Measurements from ENCODE around the gene CCT6B. TPM values are rescaled to one million over a fixed set of nuclear protein-coding genes. Genes with fewer than 3 reads are reported as not detected.
"Not testable (repeated sequence)": the region's sequence is repeated elsewhere in the genome, so short reads cannot be mapped to it uniquely, and the experiment has no call there.

CCT6B gene
- total RNA-seq, 1 donor from 2014 or later = 1.1 TPM

DNA sequence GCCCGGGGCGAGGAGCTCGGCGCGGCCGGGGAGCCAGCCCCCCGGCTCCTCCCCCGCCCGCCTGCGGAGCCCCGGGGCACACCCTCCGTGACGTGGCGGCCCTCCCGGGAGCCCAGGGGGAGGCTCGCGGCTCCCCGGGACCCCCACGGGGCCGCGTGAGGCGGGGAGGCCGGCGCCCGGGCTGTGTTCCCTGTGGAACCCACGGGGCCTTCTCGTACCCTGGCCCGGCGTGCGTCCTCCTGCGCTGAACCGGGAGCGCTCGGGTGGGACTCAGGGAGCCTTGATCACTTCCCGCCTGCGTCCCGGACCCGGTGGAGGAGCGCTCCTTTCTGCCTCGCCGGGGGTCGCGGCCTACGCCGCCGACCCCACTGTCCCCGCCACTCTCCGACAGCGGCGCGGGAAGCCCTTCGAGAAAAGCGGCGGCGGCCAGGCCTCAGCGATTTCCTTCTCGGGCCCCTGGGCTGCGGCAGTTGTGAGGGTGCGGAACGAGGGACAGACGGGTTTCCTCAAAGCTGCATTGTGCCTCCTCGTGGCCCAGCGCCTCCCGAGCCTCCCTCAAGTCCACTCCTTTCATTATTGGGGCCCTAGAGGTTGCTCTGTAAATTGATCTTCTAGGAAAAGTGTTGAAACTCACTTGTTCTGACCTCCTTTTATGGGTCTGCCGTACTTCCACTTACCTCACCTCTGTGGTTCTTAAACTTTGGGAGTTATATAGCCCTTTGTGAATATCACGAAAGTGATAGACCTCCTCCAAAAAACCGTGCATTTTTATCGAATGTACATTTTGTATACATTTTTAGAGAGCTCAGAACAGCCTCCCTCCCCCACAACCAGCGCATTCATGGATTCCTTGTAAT, 19.6 kb upstream of the CCT6B start:
- intact Hi-C loops (cut with micrococcal nuclease) = loop anchor here (1.0 to 5.0 kb wide), 13 partner anchors 17 to 828 kb away; partner anchors contain the start of genes CCT6B, PEX12, RAD51D and RFFL

DNA sequence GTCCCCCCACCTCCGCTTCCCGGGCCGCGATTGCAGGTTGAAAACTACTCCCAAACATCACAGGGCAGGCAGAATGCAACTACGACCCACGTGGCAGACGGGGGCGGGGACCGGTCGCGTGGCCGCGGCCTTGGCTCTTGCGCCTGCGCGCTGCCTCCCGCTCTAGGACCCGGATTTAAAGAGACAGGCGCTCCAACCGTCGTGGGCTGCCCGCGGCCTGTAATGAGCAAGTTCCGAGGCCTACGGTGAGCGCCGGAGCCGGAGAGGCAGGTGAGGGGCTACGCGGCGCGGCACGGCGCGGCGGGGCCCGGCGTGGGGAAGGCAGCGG, 19.1 kb upstream of the CCT6B start, which contains the start of gene LIG3:
LIG3 (plus strand) TSS at position 160 of the 328 bp plus-strand sequence. CDS start 2,494 bp downstream, outside the sequence.
- intact Hi-C loops (cut with micrococcal nuclease) = loop anchor here (1.0 to 5.0 kb wide), 7 partner anchors 42 to 828 kb away; partner anchors contain the start of genes PEX12, SLFN12L and TAF15

DNA sequence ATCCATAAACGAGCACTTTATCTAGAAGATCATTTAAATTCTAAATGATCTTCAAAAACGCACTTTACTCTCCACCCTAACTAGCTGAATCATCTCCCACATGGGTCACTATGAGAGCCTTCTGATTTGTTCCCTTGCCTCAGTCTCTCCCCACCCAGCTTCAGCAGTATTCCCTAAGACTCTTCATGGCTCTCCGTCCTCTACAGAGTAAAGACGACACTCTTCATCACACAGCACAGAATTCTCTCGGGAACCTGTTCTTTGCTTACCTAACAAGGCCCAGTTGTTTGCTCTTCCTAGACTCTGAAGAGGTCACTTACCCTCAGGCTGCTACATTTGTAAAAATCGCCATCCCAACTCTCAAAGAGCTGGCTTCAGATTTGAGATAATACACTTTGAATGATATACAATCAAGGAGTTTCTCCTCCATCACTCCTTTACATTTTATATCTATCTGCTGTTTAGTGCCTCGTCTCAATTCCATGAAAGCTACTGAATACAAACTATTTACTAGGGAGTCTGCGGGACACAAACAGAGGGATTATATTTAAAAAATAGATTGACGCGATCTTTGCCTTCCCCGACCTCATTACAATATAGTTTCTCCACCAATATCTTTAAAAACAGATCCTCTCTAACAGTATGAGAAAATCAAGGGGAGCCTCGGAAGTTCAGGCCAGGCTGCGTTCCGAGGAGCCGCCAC, 18.5 kb upstream of the CCT6B start:
- intact Hi-C loops (cut with micrococcal nuclease) = loop anchor here (1.0 to 5.0 kb wide), 7 partner anchors 42 to 829 kb away; partner anchors contain the start of genes PEX12, SLFN12L and TAF15

DNA sequence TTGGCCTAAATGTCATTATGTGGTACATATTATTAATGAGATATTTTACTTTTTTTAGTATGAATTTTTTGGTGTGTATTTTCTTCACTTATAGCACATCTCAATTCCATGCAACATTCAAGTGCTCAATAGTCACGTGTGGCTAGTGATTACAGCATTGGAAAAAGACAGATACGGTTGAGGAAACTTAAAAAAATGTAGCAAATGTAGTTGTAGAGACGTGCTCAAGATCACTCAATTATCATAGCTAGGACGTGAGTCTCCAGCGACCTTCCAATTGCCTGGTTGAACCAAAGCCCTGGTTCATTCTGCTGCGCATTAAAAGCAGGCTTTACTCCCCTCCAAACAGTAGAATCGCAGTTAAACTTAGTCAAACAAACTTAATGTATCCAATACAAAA, 17.9 kb upstream of the CCT6B start:
- intact Hi-C loops (cut with micrococcal nuclease) = no loop called here

DNA sequence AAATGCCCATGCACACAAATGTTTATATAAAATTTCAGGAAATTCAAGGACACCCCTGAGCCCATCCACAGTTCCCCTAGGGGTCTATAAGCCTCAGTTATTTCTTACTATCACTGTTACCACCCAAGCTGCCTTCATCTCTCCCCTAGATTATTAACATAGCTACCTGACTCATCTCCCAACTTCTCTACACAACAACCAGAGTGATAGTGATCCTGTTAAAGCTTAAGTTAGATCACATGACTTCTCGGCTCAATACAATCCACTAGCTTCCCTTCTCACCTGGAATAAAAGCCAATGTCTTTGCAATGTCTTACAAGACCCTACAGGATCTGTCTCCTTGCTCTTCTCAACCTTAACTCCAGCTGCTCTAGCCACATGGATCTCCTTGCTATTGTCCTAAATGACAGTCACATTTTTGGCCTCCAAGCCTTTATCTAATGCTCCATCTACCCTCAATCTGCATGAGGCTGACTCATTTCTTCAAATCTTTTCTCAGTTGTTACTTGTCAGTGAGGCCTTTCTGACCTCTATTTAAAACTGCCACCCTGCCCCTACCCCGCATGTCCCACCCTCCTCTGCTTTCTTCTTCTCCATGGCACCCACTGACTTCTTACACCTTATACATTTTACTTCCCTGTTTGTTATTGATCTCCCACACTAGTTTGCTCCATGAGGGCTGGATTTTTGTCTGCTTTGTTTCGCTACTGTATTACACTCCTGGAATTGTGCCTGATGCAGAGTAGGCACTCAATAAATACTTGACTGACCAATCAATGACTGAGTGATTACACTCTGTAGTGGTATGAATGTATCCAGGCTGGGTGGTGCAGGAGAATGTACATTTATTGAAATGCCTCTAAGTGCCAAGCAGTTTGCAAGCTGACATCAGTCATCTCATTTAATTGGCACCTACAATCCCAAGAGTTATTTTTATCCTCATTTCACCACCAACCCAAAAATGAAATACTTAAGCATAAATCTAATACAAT, 13.8 kb upstream of the CCT6B start:
- intact Hi-C loops (cut with micrococcal nuclease) = no loop called here

DNA sequence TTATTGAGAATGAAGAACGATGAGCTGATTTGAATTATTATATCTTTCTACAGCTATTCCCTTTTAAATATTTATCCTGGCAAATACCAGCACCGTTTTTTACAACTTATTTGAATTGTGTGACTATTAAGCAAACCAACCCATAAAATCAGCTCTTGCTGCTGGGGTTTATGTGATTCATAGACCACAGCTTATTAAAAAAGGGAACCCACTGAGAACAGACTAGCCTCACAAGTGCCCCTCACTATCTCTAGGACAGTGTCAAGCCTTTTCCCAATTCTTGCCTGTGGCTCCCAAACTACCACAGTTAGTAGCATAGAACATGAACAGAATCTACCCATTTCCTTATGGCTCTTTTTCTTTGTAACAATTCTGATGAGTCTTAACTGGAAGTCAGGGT, 12.9 kb upstream of the CCT6B start:
- intact Hi-C loops (cut with micrococcal nuclease) = no loop called here

DNA sequence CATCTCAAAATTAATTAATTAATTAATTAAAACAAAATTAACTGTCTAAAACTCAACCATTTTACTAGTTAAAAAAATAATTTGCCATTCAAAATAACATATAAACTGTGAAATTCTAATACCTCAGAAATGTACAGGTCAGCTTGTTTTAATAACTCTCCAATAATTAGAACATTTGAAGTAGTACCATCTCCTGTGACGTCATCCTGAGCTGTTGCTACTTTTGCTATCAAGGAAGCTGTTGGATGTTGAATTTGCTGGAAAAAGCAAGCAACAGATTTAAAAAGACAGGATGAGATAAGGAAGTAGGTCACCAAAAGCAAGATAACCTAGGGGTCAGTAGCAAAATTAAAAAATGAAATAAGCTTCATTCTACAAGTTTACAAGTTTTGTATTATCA, 2.8 kb downstream of the CCT6B start:
- intact Hi-C loops (cut with micrococcal nuclease) = no loop called here

DNA sequence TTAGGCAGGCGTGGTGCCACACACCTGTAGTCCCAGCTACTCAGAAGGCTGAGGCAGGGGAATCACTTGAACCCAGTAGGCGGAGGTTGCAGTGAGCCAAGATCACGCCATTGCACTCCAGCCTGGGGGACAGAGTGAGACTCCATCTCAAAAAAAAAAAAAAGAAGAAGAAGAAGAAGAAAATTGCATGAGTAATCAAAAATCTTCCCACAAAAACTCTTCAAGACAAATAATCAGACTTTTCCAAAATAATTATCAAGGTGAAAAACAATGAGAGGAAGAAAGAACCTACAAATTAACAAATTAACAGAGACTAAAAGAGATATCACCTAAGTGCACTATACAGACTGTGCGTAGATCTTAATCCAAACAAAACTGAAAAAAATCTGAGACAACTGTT, 10.5 kb downstream of the CCT6B start:
- intact Hi-C loops (cut with micrococcal nuclease) = not testable (repeated sequence)

DNA sequence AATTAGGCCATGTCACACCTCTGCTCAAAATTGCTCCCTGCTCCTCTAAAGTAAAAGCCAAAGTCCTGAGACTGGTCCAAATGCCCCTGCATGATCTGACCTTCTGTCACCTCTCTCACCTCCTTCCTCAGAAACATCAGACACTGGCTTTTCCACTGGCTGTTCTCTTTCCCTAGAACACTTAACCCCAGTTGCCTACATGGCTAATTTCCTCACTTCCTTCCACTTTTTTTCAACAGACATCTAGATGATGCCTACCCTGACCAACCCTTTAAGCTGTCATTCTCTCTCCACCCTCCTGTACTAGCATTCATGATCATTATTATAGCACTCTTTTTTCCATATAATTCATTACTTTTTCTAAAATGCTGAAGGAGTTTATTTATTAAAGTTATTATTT, 31.0 kb downstream of the CCT6B start:
- intact Hi-C loops (cut with micrococcal nuclease) = no loop called here

DNA sequence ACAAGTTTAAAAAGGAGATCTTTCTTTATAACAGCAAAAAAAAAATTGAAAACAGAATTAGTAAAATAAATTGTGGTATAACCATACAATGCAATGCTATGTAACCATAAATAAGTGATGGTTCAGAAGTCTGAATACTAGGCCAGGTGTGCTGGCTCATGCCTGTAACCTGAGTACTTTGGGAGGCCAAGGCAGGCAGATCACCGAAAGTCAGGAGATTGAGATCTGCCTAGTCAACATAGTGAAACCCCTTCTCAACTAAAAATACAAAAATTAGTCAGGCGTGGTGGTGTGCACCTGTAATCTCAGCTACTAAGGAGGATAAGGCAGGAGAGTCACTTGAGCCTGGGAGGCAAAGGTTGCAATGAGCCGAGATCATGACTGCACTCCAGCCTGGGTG, 34.6 kb downstream of the CCT6B start:
- intact Hi-C loops (cut with micrococcal nuclease) = no loop called here

DNA sequence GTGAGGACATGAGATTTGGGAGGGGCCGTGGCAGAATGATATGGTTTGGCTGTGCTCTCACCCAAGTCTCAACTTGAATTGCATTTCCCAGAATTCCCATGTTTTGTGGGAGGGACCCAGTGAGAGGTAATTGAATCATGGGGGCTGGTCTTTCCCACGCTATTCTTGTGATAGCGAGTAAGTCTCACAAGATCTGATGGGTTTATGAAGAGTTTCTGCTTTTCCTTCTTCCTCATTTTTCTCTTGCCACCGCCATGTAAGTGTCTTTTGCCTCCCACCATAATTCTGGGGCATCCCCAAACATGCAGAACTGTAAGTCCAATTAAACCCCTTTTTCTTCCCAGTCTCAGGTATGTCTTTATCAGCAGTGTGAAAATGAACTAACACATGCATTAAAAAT, 40.6 kb downstream of the CCT6B start:
- intact Hi-C loops (cut with micrococcal nuclease) = no loop called here

DNA sequence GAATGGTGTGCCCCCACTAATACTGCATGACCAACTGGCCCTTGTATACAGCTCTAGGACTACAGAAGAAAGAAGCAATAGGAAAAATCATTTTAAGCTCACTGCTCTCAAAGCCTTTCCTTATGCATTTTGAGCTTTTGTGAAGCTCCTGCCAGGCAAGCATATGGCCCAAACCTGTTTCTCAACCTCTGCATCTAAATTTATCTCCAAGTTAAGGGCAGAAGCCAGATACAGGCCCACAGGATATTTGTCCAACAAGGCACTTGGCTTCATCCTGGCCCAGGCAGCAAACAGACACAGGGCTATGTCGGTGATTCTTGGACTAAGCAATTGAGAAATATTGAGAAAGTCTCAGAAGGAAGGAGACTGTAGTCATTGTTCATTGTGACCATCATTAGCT, 43.9 kb downstream of the CCT6B start:
- intact Hi-C loops (cut with micrococcal nuclease) = no loop called here

DNA sequence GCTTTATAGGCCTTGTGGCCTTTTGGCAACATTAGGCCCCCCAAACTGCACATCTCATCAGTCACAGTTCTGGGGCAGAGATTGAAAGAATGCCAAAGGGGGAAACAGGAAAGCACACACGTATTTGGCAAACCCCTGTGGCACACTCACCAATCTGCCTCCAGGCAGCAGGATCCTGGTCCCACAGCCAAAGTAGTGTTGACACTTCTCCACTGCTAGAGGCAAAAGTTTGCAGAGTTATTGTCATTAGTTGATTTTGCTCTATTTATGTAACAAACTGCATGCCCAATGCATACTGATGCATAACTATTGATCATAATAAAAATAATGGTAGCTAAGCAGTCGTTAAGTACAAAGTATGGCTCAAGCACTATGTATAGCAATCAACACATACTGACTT, 45.1 kb downstream of the CCT6B start:
- intact Hi-C loops (cut with micrococcal nuclease) = no loop called here

DNA sequence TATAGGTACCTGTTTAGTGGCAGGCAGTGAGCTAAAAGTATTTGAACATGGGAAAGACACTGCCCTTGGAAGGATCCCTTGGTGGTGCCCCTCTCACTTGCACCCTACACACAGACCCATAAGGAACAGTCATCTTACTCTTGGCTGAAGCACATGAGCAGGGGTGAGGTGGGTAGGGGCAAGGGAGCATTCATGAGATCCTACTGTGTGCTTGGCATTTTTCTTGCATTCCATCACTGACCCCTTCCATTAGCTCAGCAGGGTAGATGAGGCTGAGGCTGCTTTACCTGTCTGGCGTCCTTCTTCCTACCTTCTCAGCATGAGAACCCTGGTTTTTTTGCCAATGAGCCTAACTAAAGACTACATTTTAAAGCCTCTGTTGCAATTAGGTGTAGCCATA, 48.3 kb downstream of the CCT6B start:
- intact Hi-C loops (cut with micrococcal nuclease) = no loop called here

DNA sequence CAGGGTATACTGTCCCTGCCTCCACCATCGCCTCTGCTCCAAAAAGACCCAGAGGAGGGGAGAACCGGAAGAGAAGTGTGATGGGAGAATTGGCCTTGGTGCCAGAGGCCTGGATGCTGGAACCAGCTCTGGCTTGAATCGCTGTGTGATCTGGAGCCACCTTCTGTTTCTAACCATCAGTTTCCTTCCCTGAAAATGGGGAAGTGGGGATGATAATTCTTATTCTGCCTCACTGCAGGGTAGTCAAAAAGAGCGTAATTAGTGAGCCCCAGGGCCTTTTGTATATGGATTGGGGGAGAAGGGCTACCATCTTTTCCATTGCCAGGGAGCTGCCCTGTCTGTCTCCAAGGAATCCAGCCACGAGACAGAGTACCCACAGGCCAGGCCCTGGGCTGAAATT, 52.2 kb downstream of the CCT6B start:
- intact Hi-C loops (cut with micrococcal nuclease) = loop anchor here (10.0 kb wide), 1 partner anchor 1566 kb away; no protein-coding TSS in a partner anchor

DNA sequence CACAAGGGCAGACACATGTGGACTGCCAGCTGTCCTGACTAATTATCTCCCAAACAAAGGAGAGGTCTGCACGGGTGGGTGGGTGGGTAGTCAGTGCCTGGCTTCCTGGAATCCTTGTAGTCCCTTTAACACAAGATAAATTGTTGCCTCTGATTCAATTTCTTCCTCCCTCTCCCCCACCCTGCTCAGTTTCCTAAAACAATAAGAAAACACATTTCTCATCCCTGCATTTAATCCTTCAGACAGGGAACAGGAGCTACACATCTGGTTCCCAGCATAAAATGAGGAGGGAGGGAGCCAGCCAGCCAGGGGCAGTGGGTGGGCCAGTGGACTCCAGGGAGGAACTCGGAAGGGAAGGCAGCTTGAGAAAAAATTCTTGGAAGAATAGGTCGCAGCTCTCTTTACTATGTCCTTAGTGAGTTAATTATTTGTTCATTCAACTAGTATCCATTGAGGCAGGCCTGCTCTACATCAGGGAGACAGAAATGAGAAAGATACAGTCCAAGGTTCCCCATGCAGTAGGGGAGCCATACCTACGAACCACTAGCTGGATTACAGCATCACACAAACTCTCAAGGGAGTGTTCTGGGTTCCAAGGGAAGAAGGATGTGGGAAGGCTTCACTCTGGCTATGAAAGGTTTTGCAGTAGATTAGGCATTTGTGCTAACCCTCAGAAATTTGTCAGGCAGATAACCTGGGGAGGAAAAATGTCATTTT, 58.3 kb downstream of the CCT6B start:
- intact Hi-C loops (cut with micrococcal nuclease) = loop anchor here (10.0 kb wide), 1 partner anchor 1572 kb away; no protein-coding TSS in a partner anchor

DNA sequence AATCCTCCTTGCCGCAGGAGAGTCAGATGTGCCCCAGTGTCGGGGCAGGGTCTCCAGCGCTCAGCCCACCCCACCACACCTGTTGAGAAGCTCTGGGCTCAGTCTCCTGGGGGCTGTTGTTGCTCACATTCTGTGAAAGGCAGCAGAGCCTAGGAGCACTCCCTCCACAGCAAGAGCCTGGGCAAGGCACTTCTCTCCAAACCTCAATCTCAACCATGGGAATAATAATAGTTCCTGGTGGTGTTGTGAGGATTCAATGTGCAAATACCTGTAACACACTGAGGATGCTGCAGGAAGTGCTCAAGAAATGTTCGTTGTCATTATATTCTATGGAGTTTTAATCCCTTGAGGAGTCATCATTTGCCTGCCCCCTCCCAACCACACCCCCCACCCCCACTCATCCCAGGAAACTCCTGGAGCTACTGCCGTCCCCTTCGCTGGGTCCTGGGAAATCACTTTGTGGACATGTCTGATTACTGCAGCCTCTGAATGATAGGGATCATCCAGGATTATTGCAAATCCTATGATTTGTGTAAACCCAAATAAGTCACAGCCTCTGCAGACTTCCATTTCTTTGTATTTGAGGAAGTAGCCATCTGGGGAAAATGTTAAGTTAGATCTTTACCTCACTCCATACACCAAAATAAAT, 61.5 kb downstream of the CCT6B start:
- intact Hi-C loops (cut with micrococcal nuclease) = loop anchor here (10.0 kb wide), 2 partner anchors 355 to 1575 kb away; no protein-coding TSS in a partner anchor

DNA sequence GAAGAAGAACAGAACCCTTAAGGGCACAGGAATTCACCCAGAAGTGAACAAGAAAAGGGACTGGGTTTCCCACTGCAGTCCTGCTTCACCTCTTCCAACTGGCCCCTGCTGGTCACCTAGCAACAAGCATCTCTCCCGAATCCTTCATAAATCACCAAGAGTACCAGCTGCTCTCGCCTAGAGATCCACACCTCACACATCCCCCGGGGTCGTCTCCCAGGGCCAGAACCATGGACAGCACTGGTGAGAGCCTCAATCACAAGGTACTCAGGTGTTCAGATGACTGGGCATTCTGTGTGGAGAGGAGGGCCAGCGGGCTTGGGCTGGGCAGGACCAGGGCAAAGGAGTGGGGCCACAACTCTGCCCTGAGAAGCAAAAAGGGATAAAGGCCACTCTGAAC, 65.9 kb downstream of the CCT6B start:
- intact Hi-C loops (cut with micrococcal nuclease) = loop anchor here (10.0 kb wide), 1 partner anchor 351 kb away; no protein-coding TSS in a partner anchor

DNA sequence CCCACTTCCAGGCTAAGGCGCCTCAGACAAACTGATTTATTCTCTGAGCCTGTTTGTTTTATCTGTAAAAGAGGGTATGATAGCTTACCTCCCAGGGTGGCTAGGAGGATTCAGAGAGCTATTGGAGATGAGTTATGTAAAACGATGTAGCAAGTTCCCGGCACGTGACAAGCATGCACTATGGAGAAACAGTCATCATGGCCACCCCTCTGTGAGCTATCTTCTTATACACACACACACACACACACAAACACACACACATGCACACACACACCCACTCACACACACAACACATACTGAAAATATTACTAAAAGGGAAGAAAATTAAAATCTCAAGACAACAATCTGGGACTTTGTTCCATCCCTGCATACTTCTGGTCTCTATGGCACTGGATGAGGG, 66.3 kb downstream of the CCT6B start:
- intact Hi-C loops (cut with micrococcal nuclease) = loop anchor here (10.0 kb wide), 1 partner anchor 350 kb away; no protein-coding TSS in a partner anchor
